ENCODE measurements around the gene FCAMR.

GRCh38 chr1:206957639-206958038 is 12.6 kb downstream of the FCAMR start:
- TF ChIP-seq CREB1 (CRISPR knock-in tag; IDR thresholded peaks at IDR 0.05; ENCODE audit: low read depth) (no peak), NANOG (IDR thresholded peaks at IDR 0.05; ENCODE audit: borderline replicate concordance) (no peak), EZH2 (IDR thresholded peaks at IDR 0.05; ENCODE audit: low read depth, unreplicated experiment) (no peak)
- TF ChIP-seq, protein P1, sequence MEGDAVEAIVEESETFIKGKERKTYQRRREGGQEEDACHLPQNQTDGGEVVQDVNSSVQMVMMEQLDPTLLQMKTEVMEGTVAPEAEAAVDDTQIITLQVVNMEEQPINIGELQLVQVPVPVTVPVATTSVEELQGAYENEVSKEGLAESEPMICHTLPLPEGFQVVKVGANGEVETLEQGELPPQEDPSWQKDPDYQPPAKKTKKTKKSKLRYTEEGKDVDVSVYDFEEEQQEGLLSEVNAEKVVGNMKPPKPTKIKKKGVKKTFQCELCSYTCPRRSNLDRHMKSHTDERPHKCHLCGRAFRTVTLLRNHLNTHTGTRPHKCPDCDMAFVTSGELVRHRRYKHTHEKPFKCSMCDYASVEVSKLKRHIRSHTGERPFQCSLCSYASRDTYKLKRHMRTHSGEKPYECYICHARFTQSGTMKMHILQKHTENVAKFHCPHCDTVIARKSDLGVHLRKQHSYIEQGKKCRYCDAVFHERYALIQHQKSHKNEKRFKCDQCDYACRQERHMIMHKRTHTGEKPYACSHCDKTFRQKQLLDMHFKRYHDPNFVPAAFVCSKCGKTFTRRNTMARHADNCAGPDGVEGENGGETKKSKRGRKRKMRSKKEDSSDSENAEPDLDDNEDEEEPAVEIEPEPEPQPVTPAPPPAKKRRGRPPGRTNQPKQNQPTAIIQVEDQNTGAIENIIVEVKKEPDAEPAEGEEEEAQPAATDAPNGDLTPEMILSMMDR (conservative IDR thresholded peaks at IDR 0.05; ENCODE audit: low read depth in 2 of 2): no peak

All from GM23338 (cell line).